Activated CD8-positive, alpha-beta T cell treated with anti-CD3 and anti-CD28 coated beads, Interleukin-2, amount 10 ng/mL, durations not matched to agents 7 days and 5 days (primary cell): Measurements from ENCODE around the gene PTX3. TPM values are rescaled to one million over a fixed set of nuclear protein-coding genes. Genes with fewer than 3 reads are reported as not detected.

ENCODE experiments used
- ATAC-seq: fragments of 150-1000 bp; cut with Tn5 transposase; one replicate; pipeline ENCODE4 v1.10.0; 2021; ENCODE audit warnings: moderate library complexity
- CTCF ChIA-PET: fragments of 350-600 bp; sonication (Branson Sonifier 250); formaldehyde crosslinking; loops from one replicate; lab custom pipeline; 2021; ENCODE audit warnings: antibody characterized with exemption; lab: Charles Lee
- POLR2A ChIA-PET: fragments of 350-600 bp; sonication (Branson Sonifier 250); formaldehyde crosslinking; loops from one replicate; lab custom pipeline; 2021; ENCODE audit warnings: antibody characterized with exemption; lab: Charles Lee
- DNase-seq: peaks from one replicate; pipeline ENCODE4 v3.0.0-alpha.2; 2020
- H3K27ac Mint-ChIP-seq: one replicate; pipeline ENCODE4 v1.8.0; 2021; ENCODE audit warnings: mild to moderate bottlenecking, mixed read lengths
- H3K27me3 Mint-ChIP-seq: one replicate; pipeline ENCODE4 v1.8.0; 2021; ENCODE audit warnings: low read depth, mixed read lengths
- H3K36me3 Mint-ChIP-seq: one replicate; pipeline ENCODE4 v1.8.0; 2021; ENCODE audit warnings: low read depth, mixed read lengths
- H3K4me1 Mint-ChIP-seq: one replicate; pipeline ENCODE4 v1.8.0; 2021; ENCODE audit warnings: low read depth, mixed read lengths
- H3K4me3 Mint-ChIP-seq: one replicate; pipeline ENCODE4 v1.8.0; 2021; ENCODE audit warnings: mild to moderate bottlenecking, mixed read lengths
- H3K9me3 Mint-ChIP-seq: one replicate; pipeline ENCODE4 v1.8.0; 2022; ENCODE audit warnings: mixed read lengths; ENCODE audit not compliant: insufficient read depth
- total RNA-seq, 2 experiments: library from RNA; stranded (reverse); gene quantifications; one replicate each; pipeline ENCODE4 v1.2.3, GENCODE V29; 2021

PTX3 gene
- total RNA-seq, 2 experiments from 2014 or later, result not detected

- Mint-ChIP-seq H3K27ac (no peak overlapping the region), H3K4me1 (no peaks in the 10 kb centered on the region), H3K36me3 (no peaks in the 10 kb centered on the region), H3K9me3 (no peaks in the 10 kb centered on the region), H3K27me3 (peaks cover 11% of the 10 kb centered on the region), H3K4me3 (no peak overlapping the region)
- DNase-seq (no peak), ATAC-seq (no peak)
- POLR2A ChIA-PET, result no interaction called here
- CTCF ChIA-PET, result no interaction called here
These were observed 6.9 kb upstream of the PTX3 start for GRCh38 chr3:157429708-157430107.

DNA sequence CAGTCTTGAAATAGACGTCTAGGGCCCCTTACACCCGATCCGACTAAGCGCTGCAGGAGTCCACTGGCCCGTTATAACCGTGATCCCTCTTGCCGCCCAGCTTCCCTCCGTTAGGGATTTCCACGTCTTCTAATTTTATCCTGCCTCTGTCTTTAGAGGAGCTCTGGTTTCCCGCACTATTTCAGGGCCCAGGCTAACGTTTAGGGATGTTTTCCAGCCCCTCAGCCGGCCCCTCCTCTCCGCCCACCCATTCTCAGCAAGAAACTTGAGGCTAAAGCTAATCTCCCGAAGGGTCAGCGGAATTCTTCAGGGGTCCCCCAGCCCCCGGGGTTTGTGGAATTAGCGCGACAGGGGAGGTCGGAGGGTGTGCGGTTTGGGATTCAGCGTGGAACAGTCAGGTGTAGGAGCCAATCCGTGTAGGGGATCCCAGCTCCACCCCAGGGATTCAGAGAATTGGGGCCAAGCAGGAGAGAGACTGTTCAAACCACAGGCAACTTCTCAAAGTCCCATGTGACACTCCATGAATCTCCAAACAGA, 1.6 kb downstream of the PTX3 start:
- ChIA-PET CTCF (interaction anchor here (0.5 kb wide), 1 partner anchor 145 kb away, joined by 3 read pairs; no protein-coding TSS in a partner anchor), POLR2A (no interaction called here)
- Mint-ChIP-seq H3K4me1 (peaks cover 7% of the 10 kb centered on the region), H3K4me3 (peak overlapping the region; percentile 53), H3K9me3 (no peaks in the 10 kb centered on the region), H3K27ac (no peak overlapping the region), H3K36me3 (no peaks in the 10 kb centered on the region), H3K27me3 (peaks cover 39% of the 10 kb centered on the region)
- DNase-seq (no peak), ATAC-seq (no peak)

GRCh38 chr3:157441102-157441624, 4.5 kb downstream of the PTX3 start:
- Mint-ChIP-seq H3K27ac (no peak overlapping the region), H3K36me3 (no peaks in the 10 kb centered on the region), H3K9me3 (no peaks in the 10 kb centered on the region), H3K27me3 (peaks cover 26% of the 10 kb centered on the region), H3K4me1 (peaks cover 7% of the 10 kb centered on the region), H3K4me3 (no peak overlapping the region)
- DNase-seq (no peak), ATAC-seq (no peak)
- POLR2A ChIA-PET, result interaction anchor here (0.6 kb wide), 1 partner anchor 282 kb away, joined by 3 read pairs; no protein-coding TSS in a partner anchor
- CTCF ChIA-PET, result no interaction called here

DNA sequence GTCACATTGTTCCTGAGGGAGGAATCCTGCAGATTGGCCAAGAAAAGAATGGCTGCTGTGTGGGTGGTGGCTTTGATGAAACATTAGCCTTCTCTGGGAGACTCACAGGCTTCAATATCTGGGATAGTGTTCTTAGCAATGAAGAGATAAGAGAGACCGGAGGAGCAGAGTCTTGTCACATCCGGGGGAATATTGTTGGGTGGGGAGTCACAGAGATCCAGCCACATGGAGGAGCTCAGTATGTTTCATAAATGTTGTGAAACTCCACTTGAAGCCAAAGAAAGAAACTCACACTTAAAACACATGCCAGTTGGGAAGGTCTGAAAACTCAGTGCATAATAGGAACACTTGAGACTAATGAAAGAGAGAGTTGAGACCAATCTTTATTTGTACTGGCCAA, 6.1 kb downstream of the PTX3 start:
- ATAC-seq, result no peak
- Mint-ChIP-seq H3K27me3 (peaks cover 13% of the 10 kb centered on the region), H3K4me3 (no peak overlapping the region), H3K4me1 (no peaks in the 10 kb centered on the region), H3K9me3 (no peaks in the 10 kb centered on the region), H3K27ac (no peak overlapping the region), H3K36me3 (no peaks in the 10 kb centered on the region)
- ChIA-PET CTCF (no interaction called here), POLR2A (no interaction called here)
- DNase-seq, result no peak

GRCh38 chr3:157443905-157444796, 7.5 kb downstream of the PTX3 start:
- H3K36me3 Mint-ChIP-seq, result no peaks in the 10 kb centered on the region
- ATAC-seq, result no peak
- ChIA-PET POLR2A (no interaction called here), CTCF (no interaction called here)
- H3K9me3 Mint-ChIP-seq, result no peaks in the 10 kb centered on the region
- H3K27me3 Mint-ChIP-seq, result peaks cover 3% of the 10 kb centered on the region
- no peak overlapping the region for H3K27ac Mint-ChIP-seq
- H3K4me3 Mint-ChIP-seq, result no peak overlapping the region
- no peaks in the 10 kb centered on the region for H3K4me1 Mint-ChIP-seq
- no peak for DNase-seq

GRCh38 chr3:157444797-157445184, 8.1 kb downstream of the PTX3 start:
- no peak overlapping the region for H3K4me3 Mint-ChIP-seq
- CTCF ChIA-PET, result no interaction called here
- no peaks in the 10 kb centered on the region for H3K36me3 Mint-ChIP-seq
- H3K9me3 Mint-ChIP-seq, result no peaks in the 10 kb centered on the region
- H3K4me1 Mint-ChIP-seq, result no peaks in the 10 kb centered on the region
- ATAC-seq (no peak), DNase-seq (no peak)
- H3K27me3 Mint-ChIP-seq, result no peaks in the 10 kb centered on the region
- H3K27ac Mint-ChIP-seq, result no peak overlapping the region
- POLR2A ChIA-PET, result no interaction called here

GRCh38 chr3:157445857-157446256, 9.2 kb downstream of the PTX3 start:
- Mint-ChIP-seq H3K4me1 (no peaks in the 10 kb centered on the region), H3K27me3 (no peaks in the 10 kb centered on the region), H3K27ac (no peak overlapping the region), H3K9me3 (no peaks in the 10 kb centered on the region), H3K4me3 (no peak overlapping the region), H3K36me3 (no peaks in the 10 kb centered on the region)
- ChIA-PET CTCF (no interaction called here), POLR2A (no interaction called here)
- ATAC-seq (no peak), DNase-seq (no peak)

DNA sequence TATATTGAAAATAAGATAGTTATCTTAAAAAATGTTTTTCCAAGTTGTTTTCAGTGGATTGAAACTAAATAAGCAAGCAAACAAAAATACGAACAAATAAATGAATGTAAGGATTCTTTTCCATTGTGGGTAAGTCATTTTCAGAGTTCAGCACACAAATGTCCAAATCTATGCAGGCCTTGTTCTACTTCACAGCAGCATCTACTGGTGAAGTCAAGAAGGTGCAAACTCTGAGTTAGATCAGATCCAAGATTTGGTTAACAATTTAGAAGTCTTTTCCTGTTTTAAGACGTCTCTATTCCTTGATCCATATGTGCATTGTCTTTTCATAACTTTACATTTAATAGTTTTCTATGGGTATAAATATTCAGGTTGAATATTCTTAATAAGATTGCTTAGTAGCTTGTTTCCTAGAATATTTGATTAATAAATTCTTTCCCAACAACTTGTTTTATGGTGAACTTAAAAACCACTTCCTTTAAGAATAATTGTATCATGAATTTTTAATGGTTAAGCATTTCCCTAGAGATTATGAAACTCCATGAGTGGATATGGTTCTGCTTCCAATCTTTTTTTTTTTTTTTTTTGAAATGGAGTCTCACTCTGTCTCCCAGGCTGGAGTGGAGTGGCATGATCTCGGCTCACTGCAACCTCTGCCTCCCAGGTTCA, 10.5 kb downstream of the PTX3 start:
- ATAC-seq (no peak), DNase-seq (no peak)
- Mint-ChIP-seq H3K9me3 (no peaks in the 10 kb centered on the region), H3K4me3 (no peak overlapping the region), H3K27ac (no peak overlapping the region), H3K27me3 (no peaks in the 10 kb centered on the region), H3K4me1 (no peaks in the 10 kb centered on the region), H3K36me3 (no peaks in the 10 kb centered on the region)
- ChIA-PET POLR2A (no interaction called here), CTCF (interaction anchor here (0.7 kb wide), 1 partner anchor 877 kb away, joined by 3 read pairs; no protein-coding TSS in a partner anchor)

DNA sequence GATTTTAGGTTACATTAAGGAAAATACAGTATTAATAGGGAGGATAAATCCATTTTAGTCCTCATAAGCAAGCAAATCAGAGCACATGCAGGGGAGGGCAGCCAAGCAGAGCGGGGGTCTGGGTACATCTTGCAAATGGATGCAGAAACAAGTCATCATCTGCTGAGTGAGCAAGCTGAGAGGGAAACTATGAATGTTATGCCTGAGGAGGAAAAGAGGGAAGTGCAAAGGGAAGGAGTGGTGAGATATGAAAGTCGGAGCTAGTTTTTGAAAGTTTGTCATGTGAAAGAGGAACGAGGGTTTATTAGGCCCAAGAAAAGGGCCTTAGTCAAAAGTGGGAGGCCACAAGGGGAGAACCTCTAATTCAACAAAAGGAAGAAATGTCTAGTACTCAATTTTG, 15.4 kb downstream of the PTX3 start:
- Mint-ChIP-seq H3K27me3 (peaks cover 10% of the 10 kb centered on the region), H3K4me3 (no peak overlapping the region), H3K27ac (no peak overlapping the region), H3K36me3 (no peaks in the 10 kb centered on the region), H3K4me1 (no peaks in the 10 kb centered on the region), H3K9me3 (no peaks in the 10 kb centered on the region)
- ChIA-PET CTCF (no interaction called here), POLR2A (no interaction called here)
- DNase-seq (no peak), ATAC-seq (no peak)

DNA sequence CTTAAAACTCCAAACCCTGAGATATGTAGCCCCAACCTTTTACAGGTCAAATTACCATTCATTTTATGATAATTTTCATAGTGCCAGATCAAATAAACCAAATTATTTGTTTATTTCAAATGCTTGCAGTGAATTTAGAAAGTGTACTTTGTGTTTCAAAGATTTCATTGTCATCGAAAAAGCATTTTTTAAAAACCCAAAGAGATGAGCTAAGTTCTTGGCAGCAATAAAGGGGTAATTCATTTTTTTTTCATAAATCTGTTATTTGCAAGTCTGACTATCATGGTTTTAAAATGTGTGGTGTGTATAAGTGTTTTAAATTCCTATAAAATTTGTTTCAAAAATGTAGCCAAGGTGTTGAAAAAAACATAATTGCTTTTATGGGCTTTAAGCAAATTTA, 17.2 kb downstream of the PTX3 start:
- ChIA-PET CTCF (interaction anchor here (1.1 kb wide), 1 partner anchor 79 kb away, joined by 3 read pairs; no protein-coding TSS in a partner anchor), POLR2A (no interaction called here)
- Mint-ChIP-seq H3K27ac (no peak overlapping the region), H3K27me3 (peaks cover 17% of the 10 kb centered on the region), H3K4me1 (no peaks in the 10 kb centered on the region), H3K9me3 (no peaks in the 10 kb centered on the region), H3K4me3 (no peak overlapping the region), H3K36me3 (no peaks in the 10 kb centered on the region)
- DNase-seq, result no peak
- ATAC-seq, result no peak

GRCh38 chr3:157459706-157460105, 23.1 kb downstream of the PTX3 start:
- ChIA-PET POLR2A (no interaction called here), CTCF (no interaction called here)
- H3K36me3 Mint-ChIP-seq, result no peaks in the 10 kb centered on the region
- H3K4me3 Mint-ChIP-seq, result no peak overlapping the region
- no peak for DNase-seq
- no peak for ATAC-seq
- H3K9me3 Mint-ChIP-seq, result no peaks in the 10 kb centered on the region
- H3K27ac Mint-ChIP-seq, result no peak overlapping the region
- peaks cover 17% of the 10 kb centered on the region for H3K27me3 Mint-ChIP-seq
- no peaks in the 10 kb centered on the region for H3K4me1 Mint-ChIP-seq

GRCh38 chr3:157460253-157460652, 23.6 kb downstream of the PTX3 start:
- DNase-seq, result no peak
- Mint-ChIP-seq H3K9me3 (no peaks in the 10 kb centered on the region), H3K36me3 (no peaks in the 10 kb centered on the region), H3K4me1 (no peaks in the 10 kb centered on the region), H3K27ac (no peak overlapping the region), H3K27me3 (peaks cover 17% of the 10 kb centered on the region), H3K4me3 (no peak overlapping the region)
- no peak for ATAC-seq
- CTCF ChIA-PET, result no interaction called here
- POLR2A ChIA-PET, result no interaction called here
